ENCODE data around the gene DNM2.

The DNM2 gene

GRCh38 chr19:10679743-10680142 lies 38.1 kb upstream of the DNM2 start:
- TF ChIP-seq CTCF (conservative IDR thresholded peaks at IDR 0.05) (no peak), ZFX (IDR thresholded peaks at IDR 0.05) (no peak)

GRCh38 chr19:10680545-10681135 lies 37.2 kb upstream of the DNM2 start:
- TF ChIP-seq ZFX (IDR thresholded peaks at IDR 0.05) (no peak), CTCF (conservative IDR thresholded peaks at IDR 0.05) (no peak)
- H3K27ac ChIP-seq = no peak overlapping the region

More at GRCh38 chr19:10679743-10680142, 38.1 kb upstream of the DNM2 start:
- H3K27ac ChIP-seq = no peak overlapping the region

DNA sequence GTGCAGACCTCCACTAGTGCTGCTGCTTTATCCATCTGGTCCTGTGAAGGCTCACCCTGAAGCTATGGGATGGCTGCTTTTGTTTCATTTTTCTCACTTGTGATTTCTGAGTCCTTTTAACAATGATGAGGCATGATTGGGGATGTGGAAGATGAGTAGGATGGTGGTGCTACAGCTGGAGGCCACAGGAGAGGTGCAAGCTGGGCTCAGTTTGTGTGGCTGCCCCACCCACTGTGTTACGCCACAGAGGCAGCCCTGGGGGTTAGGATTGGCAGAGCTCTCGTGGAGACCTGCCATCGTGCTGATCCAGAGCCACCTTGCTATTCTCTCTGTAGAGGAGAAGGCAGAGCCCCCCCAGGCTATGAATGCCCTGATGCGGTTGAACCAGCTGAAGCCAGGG lies 36.2 kb upstream of the DNM2 start:
- no peak for TF ChIP-seq CTCF (conservative IDR thresholded peaks at IDR 0.05)
- no peak for TF ChIP-seq ZFX (IDR thresholded peaks at IDR 0.05)
- no peak overlapping the region for H3K27ac ChIP-seq

DNA sequence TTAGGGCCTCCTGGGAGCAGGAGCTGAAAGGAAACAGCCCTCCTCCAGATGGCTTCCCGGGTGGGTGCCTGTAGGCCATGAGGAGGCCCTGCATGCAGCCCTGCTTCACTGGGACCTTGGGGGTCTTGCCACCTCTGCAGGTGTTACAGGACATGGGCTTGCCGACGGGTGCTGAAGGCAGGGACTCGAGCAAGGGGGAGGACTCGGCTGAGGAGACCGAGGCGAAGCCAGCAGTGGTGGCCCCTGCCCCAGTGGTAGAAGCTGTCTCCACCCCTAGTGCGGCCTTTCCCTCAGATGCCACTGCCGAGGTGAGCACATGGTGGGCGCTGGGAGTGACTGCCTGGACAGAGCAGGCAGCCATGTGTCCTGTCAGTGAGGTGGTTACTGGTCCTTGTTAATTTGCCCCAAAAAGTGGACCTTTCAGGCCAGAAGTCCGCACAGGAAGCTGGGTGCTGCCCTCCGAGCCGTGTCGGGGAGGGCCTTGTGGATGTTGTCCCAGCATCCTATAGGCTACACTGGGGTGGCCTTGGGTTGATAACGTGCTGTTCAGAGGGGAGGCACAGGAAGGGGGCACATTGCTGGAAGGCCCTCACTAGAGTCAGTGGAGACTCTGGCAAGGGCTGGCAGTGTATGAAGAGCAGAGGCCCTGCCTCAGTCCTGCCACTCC lies 35.3 kb upstream of the DNM2 start:
- no peak for TF ChIP-seq CTCF (conservative IDR thresholded peaks at IDR 0.05)
- no peak for TF ChIP-seq ZFX (IDR thresholded peaks at IDR 0.05)

DNA sequence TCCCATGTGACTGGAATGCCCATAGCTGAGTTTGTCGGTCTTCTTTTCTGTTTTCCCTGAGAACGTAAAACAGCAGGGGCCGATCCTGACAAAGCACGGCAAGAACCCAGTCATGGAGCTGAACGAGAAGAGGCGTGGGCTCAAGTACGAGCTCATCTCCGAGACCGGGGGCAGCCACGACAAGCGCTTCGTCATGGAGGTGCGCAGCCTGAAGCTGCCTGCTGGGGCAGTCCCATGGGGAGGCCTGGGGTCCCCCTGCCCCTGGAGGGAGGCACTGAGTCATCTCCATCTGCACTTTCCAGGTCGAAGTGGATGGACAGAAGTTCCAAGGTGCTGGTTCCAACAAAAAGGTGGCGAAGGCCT lies 34.8 kb upstream of the DNM2 start:
- TF ChIP-seq ZFX (IDR thresholded peaks at IDR 0.05) (no peak), CTCF (conservative IDR thresholded peaks at IDR 0.05) (no peak)
- H3K27ac ChIP-seq = no peak overlapping the region

More for the DNA sequence above, 35.3 kb upstream of the DNM2 start:
- H3K27ac ChIP-seq = no peak overlapping the region

DNA sequence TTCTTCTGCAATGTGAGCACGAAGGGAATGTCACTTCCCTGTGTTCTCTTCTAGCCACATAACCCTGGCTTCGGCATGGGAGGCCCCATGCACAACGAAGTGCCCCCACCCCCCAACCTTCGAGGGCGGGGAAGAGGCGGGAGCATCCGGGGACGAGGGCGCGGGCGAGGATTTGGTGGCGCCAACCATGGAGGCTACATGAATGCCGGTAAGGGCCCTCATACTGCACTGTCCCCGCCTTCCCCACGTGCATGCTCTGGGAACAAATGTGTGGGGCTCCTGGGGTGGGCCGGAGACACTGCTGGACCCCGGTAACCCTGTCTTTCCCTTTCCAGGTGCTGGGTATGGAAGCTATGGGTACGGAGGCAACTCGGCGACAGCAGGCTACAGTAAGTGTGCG lies 34.3 kb upstream of the DNM2 start:
- H3K27ac ChIP-seq = no peak overlapping the region
- no peak for TF ChIP-seq ZFX (IDR thresholded peaks at IDR 0.05)
- TF ChIP-seq CTCF (conservative IDR thresholded peaks at IDR 0.05) = no peak

DNA sequence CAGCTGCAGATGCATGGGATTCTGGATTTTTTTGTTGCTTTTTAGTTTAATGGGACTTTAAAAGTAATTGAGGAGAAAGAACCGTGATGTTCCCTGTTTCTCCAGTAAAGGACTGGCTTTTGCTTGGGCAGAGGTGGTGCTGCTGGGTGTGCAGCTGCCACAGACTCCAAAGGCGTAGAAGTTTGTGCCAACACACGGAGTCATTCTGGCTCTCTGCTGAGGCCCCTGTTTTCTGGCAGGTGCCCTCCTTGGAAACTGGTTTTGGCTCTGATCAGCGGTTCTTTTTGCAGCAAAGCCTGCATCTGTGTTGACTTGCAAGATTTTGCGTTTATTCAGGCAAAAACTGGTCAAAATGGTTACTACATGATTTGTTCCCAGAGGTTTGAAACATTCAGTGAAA lies 32.7 kb upstream of the DNM2 start:
- H3K27ac ChIP-seq = no peak overlapping the region
- TF ChIP-seq CTCF (conservative IDR thresholded peaks at IDR 0.05) (no peak), ZFX (IDR thresholded peaks at IDR 0.05) (no peak)
